ENCODE measurements around the gene TXN. TPM values are rescaled to one million over a fixed set of nuclear protein-coding genes. Genes with fewer than 3 reads are reported as not detected.
"Not testable (repeated sequence)": the region's sequence is repeated elsewhere in the genome, so short reads cannot be mapped to it uniquely, and the experiment has no call there.

Gene TXN
- total RNA-seq, 3 donors from 2014 or later, result 96.7 to 196 (median 145) TPM

- no peak for DNase-seq (ENCODE audit: low spot score in 2 of 2)
- H3K36me3 ChIP-seq, result no peaks in the 10 kb centered on the region
- intact Hi-C loops (cut with DNase I; ENCODE audit: low total_unique reads), result no loop called here
- peak overlapping the region; percentile 91 to 98 (median 92) for H3K4me3 ChIP-seq
- H3K9me3 ChIP-seq, result no peaks in the 10 kb centered on the region
- peaks cover 0 to 9% of the 10 kb centered on the region in 2 donors for H3K4me1 ChIP-seq
- H3K27me3 ChIP-seq, result no peaks in the 10 kb centered on the region
- TF ChIP-seq CTCF (IDR thresholded peaks at IDR 0.05), result no peak
- TF ChIP-seq POLR2AphosphoS5 (IDR thresholded peaks at IDR 0.05), result no peak
- TF ChIP-seq POLR2A (IDR thresholded peaks at IDR 0.05), result no peak
- H3K27ac ChIP-seq, result peak overlapping the region; percentile 91 to 96
Measured at GRCh38 chr9:110254500-110254899, 1.8 kb downstream of the TXN start.

GRCh38 chr9:110252509-110253139 is 3.7 kb downstream of the TXN start:
- Histone ChIP-seq H3K27me3 (no peaks in the 10 kb centered on the region), H3K4me1 (peaks cover 0 to 9% of the 10 kb centered on the region in 2 donors), H3K4me3 (no peak overlapping the region), H3K9me3 (no peaks in the 10 kb centered on the region), H3K36me3 (no peaks in the 10 kb centered on the region), H3K27ac (no peak overlapping the region)
- intact Hi-C loops (cut with DNase I; ENCODE audit: low total_unique reads), result no loop called here
- TF ChIP-seq POLR2AphosphoS5 (IDR thresholded peaks at IDR 0.05) (no peak), CTCF (IDR thresholded peaks at IDR 0.05) (no peak), POLR2A (IDR thresholded peaks at IDR 0.05) (no peak)
- no peak for DNase-seq (ENCODE audit: low spot score in 2 of 2)

- intact Hi-C loops (cut with DNase I; ENCODE audit: low total_unique reads), result not testable (repeated sequence)
Measured at GRCh38 chr9:110251770-110252169, 4.5 kb downstream of the TXN start.

GRCh38 chr9:110251212-110251611 is 5.1 kb downstream of the TXN start:
- DNase-seq (ENCODE audit: low spot score in 2 of 2), result no peak
- no peaks in the 10 kb centered on the region for H3K36me3 ChIP-seq
- no peak overlapping the region for H3K4me3 ChIP-seq
- intact Hi-C loops (cut with DNase I; ENCODE audit: low total_unique reads), result no loop called here
- H3K27me3 ChIP-seq, result no peaks in the 10 kb centered on the region
- no peak overlapping the region for H3K27ac ChIP-seq
- no peak for TF ChIP-seq POLR2A (IDR thresholded peaks at IDR 0.05)
- no peak for TF ChIP-seq POLR2AphosphoS5 (IDR thresholded peaks at IDR 0.05)
- TF ChIP-seq CTCF (IDR thresholded peaks at IDR 0.05), result no peak
- no peaks in the 10 kb centered on the region for H3K9me3 ChIP-seq
- H3K4me1 ChIP-seq, result peaks cover 0 to 9% of the 10 kb centered on the region in 2 donors

More at GRCh38 chr9:110251770-110252169, 4.5 kb downstream of the TXN start:
- not testable (repeated sequence) for H3K4me3 ChIP-seq; H3K9me3 ChIP-seq; H3K27ac ChIP-seq; H3K27me3 ChIP-seq; H3K4me1 ChIP-seq; DNase-seq (ENCODE audit: low spot score in 2 of 2); H3K36me3 ChIP-seq

GRCh38 chr9:110249603-110250002 is 6.7 kb downstream of the TXN start:
- H3K27ac ChIP-seq, result no peak overlapping the region
- H3K4me1 ChIP-seq, result peaks cover 0 to 9% of the 10 kb centered on the region in 2 donors
- no peak overlapping the region for H3K4me3 ChIP-seq
- DNase-seq (ENCODE audit: low spot score in 2 of 2), result no peak
- no peaks in the 10 kb centered on the region for H3K27me3 ChIP-seq
- H3K9me3 ChIP-seq, result no peaks in the 10 kb centered on the region
- intact Hi-C loops (cut with DNase I; ENCODE audit: low total_unique reads), result no loop called here
- no peaks in the 10 kb centered on the region for H3K36me3 ChIP-seq
- TF ChIP-seq CTCF (IDR thresholded peaks at IDR 0.05), result no peak
- TF ChIP-seq POLR2A (IDR thresholded peaks at IDR 0.05), result no peak
- no peak for TF ChIP-seq POLR2AphosphoS5 (IDR thresholded peaks at IDR 0.05)

Measured in breast epithelium (tissue), 4 donors.